Fibroblast of pulmonary artery (primary cell): Measurements from ENCODE around the gene CPXM2.

Experiments used
- DNase-seq: peaks from one replicate; pipeline ENCODE4 v3.0.0-alpha.2; 2010; ENCODE audit warnings: low read depth
- H3K4me3 ChIP-seq: replicated peaks from 2 replicates; pipeline ENCODE4 v1.5.1; 2011; ENCODE audit warnings: low read depth, mild to moderate bottlenecking, control low read depth, low read length, moderate library complexity
- CTCF ChIP-seq: IDR thresholded peaks from 2 replicates; pipeline ENCODE4 v1.5.1; 2011; ENCODE audit warnings: mild to moderate bottlenecking, control low read depth, low read length, inconsistent platforms; ENCODE audit errors: missing control alignments

CPXM2 gene

GRCh38 chr10:123778719-123779517 is 112.7 kb downstream of the CPXM2 start:
- H3K4me3 ChIP-seq, result no peak overlapping the region
- no peak for DNase-seq
- TF ChIP-seq CTCF, result no peak

GRCh38 chr10:123777881-123778280 is 113.7 kb downstream of the CPXM2 start:
- no peak for TF ChIP-seq CTCF

GRCh38 chr10:123774132-123774742 is 117.4 kb downstream of the CPXM2 start:
- DNase-seq, result no peak
- no peak for TF ChIP-seq CTCF
- no peak overlapping the region for H3K4me3 ChIP-seq

More at GRCh38 chr10:123777881-123778280, 113.7 kb downstream of the CPXM2 start:
- no peak overlapping the region for H3K4me3 ChIP-seq
- no peak for DNase-seq

GRCh38 chr10:123772645-123773508 is 118.7 kb downstream of the CPXM2 start:
- DNase-seq, result no peak
- no peak for TF ChIP-seq CTCF
- H3K4me3 ChIP-seq, result no peak overlapping the region

- no peak overlapping the region for H3K4me3 ChIP-seq
- DNase-seq, result no peak
- TF ChIP-seq CTCF, result no peak
Observed at GRCh38 chr10:123771877-123772644, 119.5 kb downstream of the CPXM2 start.

- TF ChIP-seq CTCF, result no peak
- no peak overlapping the region for H3K4me3 ChIP-seq
- no peak for DNase-seq
Observed at GRCh38 chr10:123769647-123770046, 122.0 kb downstream of the CPXM2 start.
